ENCODE measurements around the gene ARHGAP26. TPM values are rescaled to one million over a fixed set of nuclear protein-coding genes. Genes with fewer than 3 reads are reported as not detected.

The ARHGAP26 gene
- total and polyA plus RNA-seq, 2 donors (not counting 3 experiments of a cell fraction or from before 2014, with no cell fraction given), result 3.1 to 16.2 TPM

DNA sequence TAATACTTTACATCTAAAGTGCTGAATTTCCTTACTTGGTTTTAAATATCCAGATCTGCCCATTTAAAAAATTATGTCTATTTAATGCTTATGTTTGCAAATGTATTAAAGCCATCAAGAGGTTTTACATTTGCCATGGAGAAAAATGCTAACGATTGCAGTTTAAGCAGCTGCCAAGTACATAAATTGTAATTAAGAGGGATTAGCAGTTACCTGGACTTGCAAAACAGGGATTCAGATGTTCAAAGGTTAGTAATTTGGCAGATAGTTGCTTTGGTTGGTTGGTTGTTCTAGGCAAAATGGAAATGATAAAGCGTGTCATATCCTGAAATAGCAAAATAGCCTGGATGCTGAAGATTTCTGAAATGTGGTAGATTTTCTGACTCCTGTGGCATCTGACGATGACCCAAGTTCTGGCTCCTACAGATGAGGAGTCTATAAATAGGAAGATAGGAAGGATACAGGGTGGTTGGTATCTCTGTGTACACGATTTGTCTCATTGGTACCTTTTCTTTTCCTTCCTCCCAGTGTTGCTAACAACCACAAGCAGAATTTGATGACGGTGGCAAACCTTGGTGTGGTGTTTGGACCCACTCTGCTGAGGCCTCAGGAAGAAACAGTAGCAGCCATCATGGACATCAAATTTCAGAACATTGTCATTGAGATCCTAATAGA lies 350.4 kb downstream of the ARHGAP26 start:
- dilution Hi-C loops (cut with MboI; ENCODE audit: extremely low pct_ligation_motif_present, low sequenced_read_pairs), result no loop called here

More for the DNA sequence above, 350.4 kb downstream of the ARHGAP26 start:
- ChIA-PET POLR2A (no interaction called here), CTCF (interaction anchor here (0.7 kb wide), 1 partner anchor 12 kb away, joined by 3 read pairs; no protein-coding TSS in a partner anchor)
- FAIRE-seq (no peak), DNase-seq (ENCODE audit: low read depth, low spot score) (no peak)
- Histone ChIP-seq H2AFZ (ENCODE audit: low read depth, low read length) (no peak overlapping the region), H3K9ac (replicated peaks; ENCODE audit: extremely low read depth, insufficient read depth, low read length) (no peak overlapping the region), H4K20me1 (replicated peaks; ENCODE audit: control insufficient read depth, extremely low read depth, insufficient read depth, low read length) (no peaks in the 10 kb centered on the region), H3K9me1 (replicated peaks; ENCODE audit: control insufficient read depth, extremely low read depth, insufficient read depth, low read length) (no peaks in the 10 kb centered on the region), H3K9me3 (replicated peaks; ENCODE audit: control insufficient read depth, insufficient read depth, low read length) (no peaks in the 10 kb centered on the region), H3K27ac (ENCODE audit: insufficient read depth, low read depth, low read length) (no peak overlapping the region), H3K79me2 (ENCODE audit: control insufficient read depth, insufficient read depth, low read length) (no peaks in the 10 kb centered on the region), H3K36me3 (ENCODE audit: control insufficient read depth in 2 of 2, extremely low read depth in 1 of 2, insufficient read depth in 2 of 2, low read length in 2 of 2) (no peaks in the 10 kb centered on the region), H3K4me1 (ENCODE audit: control insufficient read depth, extremely low read depth, insufficient read depth, low read length) (peaks cover under 1% of the 10 kb centered on the region), H3K4me3 (replicated peaks in 1 of 3; ENCODE audit: insufficient read depth in 1 of 3, low read depth in 1 of 3, low read length in 3 of 3) (no peak overlapping the region), H3K4me2 (ENCODE audit: insufficient read depth, low read length) (no peak overlapping the region), H3K27me3 (ENCODE audit: control insufficient read depth in 2 of 2, insufficient read depth in 2 of 2, low read length in 2 of 2) (peaks cover 0 to 5% of the 10 kb centered on the region in 2 experiments)
- intact Hi-C loops (cut with micrococcal nuclease), result loop anchor here (10.0 kb wide), 1 partner anchor 1074 kb away; no protein-coding TSS in a partner anchor
- TF ChIP-seq, protein P1, sequence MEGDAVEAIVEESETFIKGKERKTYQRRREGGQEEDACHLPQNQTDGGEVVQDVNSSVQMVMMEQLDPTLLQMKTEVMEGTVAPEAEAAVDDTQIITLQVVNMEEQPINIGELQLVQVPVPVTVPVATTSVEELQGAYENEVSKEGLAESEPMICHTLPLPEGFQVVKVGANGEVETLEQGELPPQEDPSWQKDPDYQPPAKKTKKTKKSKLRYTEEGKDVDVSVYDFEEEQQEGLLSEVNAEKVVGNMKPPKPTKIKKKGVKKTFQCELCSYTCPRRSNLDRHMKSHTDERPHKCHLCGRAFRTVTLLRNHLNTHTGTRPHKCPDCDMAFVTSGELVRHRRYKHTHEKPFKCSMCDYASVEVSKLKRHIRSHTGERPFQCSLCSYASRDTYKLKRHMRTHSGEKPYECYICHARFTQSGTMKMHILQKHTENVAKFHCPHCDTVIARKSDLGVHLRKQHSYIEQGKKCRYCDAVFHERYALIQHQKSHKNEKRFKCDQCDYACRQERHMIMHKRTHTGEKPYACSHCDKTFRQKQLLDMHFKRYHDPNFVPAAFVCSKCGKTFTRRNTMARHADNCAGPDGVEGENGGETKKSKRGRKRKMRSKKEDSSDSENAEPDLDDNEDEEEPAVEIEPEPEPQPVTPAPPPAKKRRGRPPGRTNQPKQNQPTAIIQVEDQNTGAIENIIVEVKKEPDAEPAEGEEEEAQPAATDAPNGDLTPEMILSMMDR (IDR thresholded peaks at IDR 0.05; ENCODE audit: extremely low read depth in 1 of 2, insufficient read depth in 1 of 2, low read depth in 1 of 2, low read length in 2 of 2), result no peak
- no peak for TF ChIP-seq POLR2A (IDR thresholded peaks at IDR 0.05; ENCODE audit: low read depth, low read length)
- no peak for TF ChIP-seq MYC (IDR thresholded peaks at IDR 0.05; ENCODE audit: low read depth, low read length)
- TF ChIP-seq, protein P2, sequence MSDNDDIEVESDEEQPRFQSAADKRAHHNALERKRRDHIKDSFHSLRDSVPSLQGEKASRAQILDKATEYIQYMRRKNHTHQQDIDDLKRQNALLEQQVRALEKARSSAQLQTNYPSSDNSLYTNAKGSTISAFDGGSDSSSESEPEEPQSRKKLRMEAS (IDR thresholded peaks at IDR 0.05; ENCODE audit: insufficient read depth, insufficient read length), result no peak
- TF ChIP-seq FOS (IDR thresholded peaks at IDR 0.05; ENCODE audit: borderline replicate concordance, insufficient read depth, low read length), result no peak
- no peak for TF ChIP-seq JUN (IDR thresholded peaks at IDR 0.05; ENCODE audit: borderline replicate concordance, insufficient read depth, insufficient read length, low read depth)
- TF ChIP-seq EZH2 (IDR thresholded peaks at IDR 0.05; ENCODE audit: borderline replicate concordance, low read depth, low read length, severe bottlenecking), result no peak
- no peak for TF ChIP-seq POLR2AphosphoS5 (IDR thresholded peaks at IDR 0.05; ENCODE audit: insufficient read depth, low read depth, low read length)
- no TSS peak for BruUV-seq (replicated peaks)
